Fibroblast of lung (primary cell): ENCODE results near the gene SORCS3. TPM values are rescaled to one million over a fixed set of nuclear protein-coding genes. Genes with fewer than 3 reads are reported as not detected.

Experiments used
- DNase-seq, 2 donors: peaks; one replicate each; pipeline versions ENCODE4 v3.0.0 to v3.0.0-alpha.2; 2010; ENCODE audit warnings: low read depth in 2 of 2
- H2AFZ ChIP-seq: 2 replicates; pipeline ENCODE4 v1.5.1; 2012; ENCODE audit warnings: low read length, control low read depth, inconsistent platforms
- H3K27ac ChIP-seq: 2 replicates; pipeline ENCODE4 v1.5.1; 2011; ENCODE audit warnings: low read length, control low read depth; ENCODE audit not compliant: insufficient read depth
- H3K27me3 ChIP-seq: 2 replicates; pipeline ENCODE4 v1.5.1; 2011; ENCODE audit warnings: mild to moderate bottlenecking, low read length; ENCODE audit not compliant: control insufficient read depth, insufficient read depth
- H3K36me3 ChIP-seq: 2 replicates; pipeline ENCODE4 v1.5.1; 2011; ENCODE audit warnings: low read length; ENCODE audit not compliant: control insufficient read depth, insufficient read depth
- H3K4me1 ChIP-seq: 2 replicates; pipeline ENCODE4 v1.5.1; 2011; ENCODE audit warnings: low read length; ENCODE audit not compliant: control insufficient read depth, insufficient read depth; ENCODE audit errors: extremely low read depth
- H3K4me2 ChIP-seq: 2 replicates; pipeline ENCODE4 v1.5.1; 2011; ENCODE audit warnings: low read length, control low read depth; ENCODE audit not compliant: insufficient read depth; ENCODE audit errors: extremely low read depth
- H3K4me3 ChIP-seq, 4 experiments: fragments of 200-600 bp in 1 of 4; sonication (generic) in 1 of 4; replicated peaks in 1 of 4; 2 replicates each; pipeline ENCODE4 v1.5.1; 2011 to 2016; ENCODE audit warnings: low read length in 4 of 4, low read depth in 3 of 4, mild to moderate bottlenecking in 3 of 4, control low read depth in 2 of 4, inconsistent platforms in 1 of 4, mixed read lengths in 1 of 4; ENCODE audit not compliant: insufficient read depth in 1 of 4; ENCODE audit errors: control extremely low read depth in 1 of 4
- H3K79me2 ChIP-seq: 2 replicates; pipeline ENCODE4 v1.5.1; 2012; ENCODE audit warnings: mild to moderate bottlenecking, low read length, inconsistent platforms; ENCODE audit not compliant: control insufficient read depth, insufficient read depth
- H3K9ac ChIP-seq: 2 replicates; pipeline ENCODE4 v1.5.1; 2011; ENCODE audit warnings: mild to moderate bottlenecking, low read length, control low read depth; ENCODE audit not compliant: insufficient read depth
- H3K9me3 ChIP-seq: 2 replicates; pipeline ENCODE4 v1.5.1; 2012; ENCODE audit warnings: low read depth, low read length; ENCODE audit not compliant: control insufficient read depth, insufficient read depth
- H4K20me1 ChIP-seq: 2 replicates; pipeline ENCODE4 v1.5.1; 2011; ENCODE audit warnings: low read length; ENCODE audit not compliant: control insufficient read depth, insufficient read depth; ENCODE audit errors: extremely low read depth
- CTCF ChIP-seq, 2 donors: IDR thresholded peaks in 1 of 2; conservative IDR thresholded peaks in 1 of 2; 1 replicate in 1 of 2; 2 replicates in 1 of 2; pipeline ENCODE4 v1.5.1; 2011 to 2012; ENCODE audit warnings: low read length in 2 of 2, control low read depth in 1 of 2, inconsistent platforms in 1 of 2, low read depth in 1 of 2, mild to moderate bottlenecking in 1 of 2
- EZH2 ChIP-seq: IDR thresholded peaks from 2 replicates; pipeline ENCODE4 v1.5.1; 2012; ENCODE audit warnings: low read length, control low read depth, mild to moderate bottlenecking; ENCODE audit errors: missing control alignments
- polyA plus RNA-seq, 2 donors: library from polyadenylated mRNA; depleted of rRNA in 1 of 2; stranded (reverse) in 1 of 2; unstranded in 1 of 2; fragments of >200 nt; gene quantifications; 2 replicates each; pipeline ENCODE4 v1.2.1, GENCODE V29; 2011 to 2012; ENCODE audit warnings: missing spikeins in 1 of 2
- total RNA-seq: library from RNA; depleted of rRNA; stranded (reverse); fragments of >200 nt; gene quantifications from 2 replicates; pipeline ENCODE4 v1.2.1, GENCODE V29; 2014

SORCS3 gene
- total and polyA plus RNA-seq, 2 donors (not counting 1 experiment from before 2014, with no cell fraction given): not detected

- H3K4me3 ChIP-seq: no peak overlapping the region
- H3K9me3 ChIP-seq: no peaks in the 10 kb centered on the region
- H3K79me2 ChIP-seq: no peaks in the 10 kb centered on the region
- H2AFZ ChIP-seq: no peak overlapping the region
- H3K4me1 ChIP-seq: no peaks in the 10 kb centered on the region
- TF ChIP-seq EZH2: no peak
- TF ChIP-seq CTCF (conservative IDR thresholded peaks at IDR 0.05 in 1 of 2, IDR thresholded peaks at IDR 0.05 in 1 of 2; ENCODE audit: low read depth in 1 of 2, low read length in 2 of 2): no peak
- no peak for DNase-seq
- no peaks in the 10 kb centered on the region for H4K20me1 ChIP-seq
- H3K36me3 ChIP-seq: no peaks in the 10 kb centered on the region
- no peak overlapping the region for H3K9ac ChIP-seq
- H3K27me3 ChIP-seq: no peaks in the 10 kb centered on the region
- no peak overlapping the region for H3K4me2 ChIP-seq
- H3K27ac ChIP-seq: no peak overlapping the region
Measured at GRCh38 chr10:105181626-105182025, 540.5 kb downstream of the SORCS3 start.

GRCh38 chr10:105183536-105183935 is 542.4 kb downstream of the SORCS3 start:
- H3K27me3 ChIP-seq: no peaks in the 10 kb centered on the region
- no peaks in the 10 kb centered on the region for H3K9me3 ChIP-seq
- DNase-seq: no peak
- H3K4me3 ChIP-seq: no peak overlapping the region
- no peak for TF ChIP-seq CTCF (conservative IDR thresholded peaks at IDR 0.05 in 1 of 2, IDR thresholded peaks at IDR 0.05 in 1 of 2; ENCODE audit: low read depth in 1 of 2, low read length in 2 of 2)
- no peak for TF ChIP-seq EZH2
- no peak overlapping the region for H3K4me2 ChIP-seq
- no peak overlapping the region for H2AFZ ChIP-seq
- H3K4me1 ChIP-seq: no peaks in the 10 kb centered on the region
- H3K9ac ChIP-seq: no peak overlapping the region
- no peak overlapping the region for H3K27ac ChIP-seq
- no peaks in the 10 kb centered on the region for H4K20me1 ChIP-seq
- H3K36me3 ChIP-seq: no peaks in the 10 kb centered on the region
- H3K79me2 ChIP-seq: no peaks in the 10 kb centered on the region

GRCh38 chr10:105185161-105185560 is 544.1 kb downstream of the SORCS3 start:
- no peak overlapping the region for H3K4me3 ChIP-seq
- no peaks in the 10 kb centered on the region for H3K79me2 ChIP-seq
- peak in 1 of 2 donors; percentile 29 for DNase-seq
- H2AFZ ChIP-seq: no peak overlapping the region
- H3K36me3 ChIP-seq: no peaks in the 10 kb centered on the region
- no peaks in the 10 kb centered on the region for H3K9me3 ChIP-seq
- no peak overlapping the region for H3K4me2 ChIP-seq
- H4K20me1 ChIP-seq: no peaks in the 10 kb centered on the region
- no peak overlapping the region for H3K9ac ChIP-seq
- H3K27me3 ChIP-seq: no peaks in the 10 kb centered on the region
- TF ChIP-seq EZH2 (no peak), CTCF (conservative IDR thresholded peaks at IDR 0.05 in 1 of 2, IDR thresholded peaks at IDR 0.05 in 1 of 2; ENCODE audit: low read depth in 1 of 2, low read length in 2 of 2) (no peak)
- H3K4me1 ChIP-seq: no peaks in the 10 kb centered on the region
- H3K27ac ChIP-seq: no peak overlapping the region
